ENCODE results near the gene ADARB1.

- TF ChIP-seq CTCF (IDR thresholded peaks at IDR 0.05), result no peak
- peak in 1 of 2 donors; percentile 29 for TF ChIP-seq POLR2A (IDR thresholded peaks at IDR 0.05)
Measured at GRCh38 chr21:45041351-45041805, 33.0 kb upstream of the ADARB1 start.
